ENCODE data around the gene PAN3. TPM values are rescaled to one million over a fixed set of nuclear protein-coding genes. Genes with fewer than 3 reads are reported as not detected.
A peak's percentile ranks its signal among the peaks of the same experiment; 100 is the strongest.

Gene PAN3
- total RNA-seq, 1 donor from 2014 or later: 15.5 TPM

DNA sequence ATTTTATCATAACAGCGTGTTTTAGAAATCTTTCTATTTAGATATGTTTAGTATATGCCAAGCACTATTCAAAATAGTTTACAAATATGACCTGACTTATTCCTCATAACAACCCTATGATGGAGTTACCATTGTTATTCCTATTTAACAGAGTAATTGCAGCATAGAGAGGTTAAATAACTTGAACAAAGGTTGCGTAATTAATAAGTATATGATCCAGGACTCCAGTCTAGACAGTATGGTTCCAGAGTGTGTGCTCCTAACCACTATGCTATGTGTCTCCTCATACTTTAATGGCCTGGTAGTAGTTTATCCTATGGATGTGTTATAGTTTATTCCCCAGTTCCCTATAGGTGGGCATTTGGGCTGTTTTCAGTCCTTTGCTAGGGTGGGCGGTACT, 145.3 kb downstream of the PAN3 start:
- DNase-seq (ENCODE audit: low read depth): no peak
- TF ChIP-seq, protein P1, sequence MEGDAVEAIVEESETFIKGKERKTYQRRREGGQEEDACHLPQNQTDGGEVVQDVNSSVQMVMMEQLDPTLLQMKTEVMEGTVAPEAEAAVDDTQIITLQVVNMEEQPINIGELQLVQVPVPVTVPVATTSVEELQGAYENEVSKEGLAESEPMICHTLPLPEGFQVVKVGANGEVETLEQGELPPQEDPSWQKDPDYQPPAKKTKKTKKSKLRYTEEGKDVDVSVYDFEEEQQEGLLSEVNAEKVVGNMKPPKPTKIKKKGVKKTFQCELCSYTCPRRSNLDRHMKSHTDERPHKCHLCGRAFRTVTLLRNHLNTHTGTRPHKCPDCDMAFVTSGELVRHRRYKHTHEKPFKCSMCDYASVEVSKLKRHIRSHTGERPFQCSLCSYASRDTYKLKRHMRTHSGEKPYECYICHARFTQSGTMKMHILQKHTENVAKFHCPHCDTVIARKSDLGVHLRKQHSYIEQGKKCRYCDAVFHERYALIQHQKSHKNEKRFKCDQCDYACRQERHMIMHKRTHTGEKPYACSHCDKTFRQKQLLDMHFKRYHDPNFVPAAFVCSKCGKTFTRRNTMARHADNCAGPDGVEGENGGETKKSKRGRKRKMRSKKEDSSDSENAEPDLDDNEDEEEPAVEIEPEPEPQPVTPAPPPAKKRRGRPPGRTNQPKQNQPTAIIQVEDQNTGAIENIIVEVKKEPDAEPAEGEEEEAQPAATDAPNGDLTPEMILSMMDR (conservative IDR thresholded peaks at IDR 0.05; ENCODE audit: low read depth, low read length): no peak
- no peak overlapping the region for H3K4me3 ChIP-seq (ENCODE audit: low read depth, low read length)

DNA sequence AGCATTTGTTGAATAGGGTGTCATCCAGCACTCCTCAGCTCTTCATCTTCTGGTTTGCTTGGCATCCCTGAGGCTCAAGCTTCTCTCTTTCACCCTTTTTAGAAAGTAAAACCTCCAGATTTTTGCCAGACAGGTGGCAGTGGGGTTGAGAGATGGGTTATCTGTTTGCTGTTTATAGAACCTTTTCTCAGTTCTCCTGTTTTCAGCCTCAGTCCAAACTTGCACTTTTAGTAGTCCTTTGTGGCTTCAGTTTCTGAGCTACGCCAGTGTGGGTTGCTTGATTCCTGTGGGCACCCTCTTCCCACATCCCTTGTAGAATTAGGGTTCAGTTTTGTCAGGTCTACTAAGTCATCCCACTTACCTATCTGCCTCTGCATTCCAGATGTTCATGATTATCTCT, 147.9 kb downstream of the PAN3 start:
- H3K4me3 ChIP-seq (ENCODE audit: low read depth, low read length): no peak overlapping the region
- TF ChIP-seq, protein P1 (conservative IDR thresholded peaks at IDR 0.05; ENCODE audit: low read depth, low read length): no peak
- DNase-seq (ENCODE audit: low read depth): no peak

DNA sequence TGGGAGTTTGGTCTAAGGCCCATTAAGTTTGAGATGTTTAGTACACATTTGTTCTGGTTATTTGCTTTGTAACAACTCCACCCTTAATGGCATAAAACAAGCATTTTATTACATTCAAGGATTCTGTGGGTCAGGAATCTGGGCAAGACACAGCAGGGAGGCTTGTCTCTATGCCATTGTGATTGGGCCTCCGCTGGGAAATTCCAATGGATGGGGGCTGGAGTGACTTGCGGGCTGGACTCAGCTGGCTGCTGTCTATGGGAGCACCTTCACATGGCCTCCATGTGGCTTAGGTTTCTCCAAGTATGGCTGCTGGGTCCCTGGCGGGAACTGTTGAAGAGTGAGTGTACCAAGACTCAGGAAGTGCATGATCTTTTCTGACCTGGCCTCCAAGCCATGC, 159.0 kb downstream of the PAN3 start:
- DNase-seq (ENCODE audit: low read depth): no peak
- TF ChIP-seq, protein P1 (conservative IDR thresholded peaks at IDR 0.05; ENCODE audit: low read depth, low read length): no peak
- H3K4me3 ChIP-seq (ENCODE audit: low read depth, low read length): no peak overlapping the region

DNA sequence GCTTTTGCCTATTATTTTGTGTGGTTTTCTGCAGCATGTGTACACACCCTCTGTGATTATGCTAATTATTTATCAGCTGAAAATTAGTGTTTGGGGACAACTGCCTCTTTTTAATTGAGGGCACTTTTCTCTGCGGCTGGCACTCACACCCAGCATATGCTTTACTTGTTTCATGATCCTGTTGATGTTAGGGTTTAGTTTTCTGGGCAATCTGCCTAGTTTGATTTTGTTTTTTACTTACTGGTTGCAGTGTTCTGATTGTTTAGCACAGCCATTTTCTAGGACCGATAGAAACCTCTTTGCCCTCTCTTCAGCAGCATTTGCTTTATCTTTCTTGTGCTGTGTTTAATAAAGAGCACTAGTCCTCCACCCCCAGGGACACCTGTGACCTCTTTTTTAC, 161.6 kb downstream of the PAN3 start:
- no peak for DNase-seq (ENCODE audit: low read depth)
- H3K4me3 ChIP-seq (ENCODE audit: low read depth, low read length): no peak overlapping the region
- TF ChIP-seq, protein P1 (conservative IDR thresholded peaks at IDR 0.05; ENCODE audit: low read depth, low read length): no peak

DNA sequence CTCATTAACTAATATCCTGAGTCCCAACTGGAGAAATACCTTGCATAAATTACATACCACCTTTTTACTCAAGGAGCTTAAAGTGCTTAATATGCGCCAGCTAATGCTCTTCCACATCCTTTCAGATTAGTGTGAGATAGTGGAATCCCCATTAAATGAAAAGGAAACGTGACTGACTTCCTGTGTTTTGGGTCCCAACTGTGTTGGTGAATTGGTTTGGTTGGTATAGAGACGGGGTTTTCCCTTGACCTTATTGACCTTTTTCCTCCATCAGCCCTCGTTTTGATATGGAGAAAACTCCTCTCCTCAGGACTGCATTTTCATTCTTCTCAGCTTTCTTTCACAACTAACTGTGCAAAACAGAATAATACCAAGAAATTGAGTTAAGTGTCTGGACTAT, 163.5 kb downstream of the PAN3 start:
- TF ChIP-seq, protein P1 (conservative IDR thresholded peaks at IDR 0.05; ENCODE audit: low read depth, low read length): no peak
- no peak for DNase-seq (ENCODE audit: low read depth)
- no peak overlapping the region for H3K4me3 ChIP-seq (ENCODE audit: low read depth, low read length)

DNA sequence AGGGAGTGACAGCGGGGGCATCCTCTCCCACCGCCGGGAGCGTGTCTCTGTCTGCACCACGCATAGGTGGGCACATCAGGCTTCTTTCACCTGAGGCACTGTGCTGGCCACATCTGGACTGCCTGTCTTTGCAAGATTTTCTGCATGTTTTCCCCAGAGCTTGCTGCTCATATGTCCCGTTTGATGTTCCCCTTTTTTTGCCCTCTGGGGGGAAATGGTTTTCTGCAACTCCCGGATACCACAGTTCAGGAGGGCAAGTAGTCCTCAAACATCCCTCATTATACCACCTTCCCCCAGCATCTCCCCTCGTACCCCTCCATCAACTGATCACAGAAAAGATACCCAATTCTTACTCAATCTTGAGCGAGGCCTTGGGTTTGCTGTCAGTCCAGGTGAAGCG, 168.0 kb downstream of the PAN3 start:
- DNase-seq (ENCODE audit: low read depth): no peak
- H3K4me3 ChIP-seq (ENCODE audit: low read depth, low read length): no peak overlapping the region
- TF ChIP-seq, protein P1 (conservative IDR thresholded peaks at IDR 0.05; ENCODE audit: low read depth, low read length): no peak

DNA sequence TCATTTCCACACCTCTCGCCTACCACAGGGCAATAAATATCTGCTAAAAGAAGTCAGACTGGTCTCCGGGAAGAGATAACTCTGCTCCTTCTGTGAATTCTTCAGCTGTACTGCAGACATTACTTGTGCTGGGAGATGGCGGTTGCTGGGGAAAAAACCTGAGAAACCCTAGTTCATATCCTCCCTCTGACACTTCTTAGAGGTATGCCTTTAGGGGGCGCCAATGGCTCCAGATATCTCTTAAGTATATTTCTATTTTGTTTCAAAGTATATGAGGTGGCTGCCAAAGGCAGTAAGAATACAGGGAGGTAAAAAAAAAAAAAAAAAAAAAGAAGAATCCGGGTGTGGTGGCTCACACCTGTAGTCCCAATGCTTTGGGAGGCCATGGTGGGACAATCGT, 175.2 kb downstream of the PAN3 start:
- H3K4me3 ChIP-seq (ENCODE audit: low read depth, low read length): no peak overlapping the region
- TF ChIP-seq, protein P1 (conservative IDR thresholded peaks at IDR 0.05; ENCODE audit: low read depth, low read length): peak; percentile 34
- no peak for DNase-seq (ENCODE audit: low read depth)
